Measurements from ENCODE around the gene HIPK1.

DNA sequence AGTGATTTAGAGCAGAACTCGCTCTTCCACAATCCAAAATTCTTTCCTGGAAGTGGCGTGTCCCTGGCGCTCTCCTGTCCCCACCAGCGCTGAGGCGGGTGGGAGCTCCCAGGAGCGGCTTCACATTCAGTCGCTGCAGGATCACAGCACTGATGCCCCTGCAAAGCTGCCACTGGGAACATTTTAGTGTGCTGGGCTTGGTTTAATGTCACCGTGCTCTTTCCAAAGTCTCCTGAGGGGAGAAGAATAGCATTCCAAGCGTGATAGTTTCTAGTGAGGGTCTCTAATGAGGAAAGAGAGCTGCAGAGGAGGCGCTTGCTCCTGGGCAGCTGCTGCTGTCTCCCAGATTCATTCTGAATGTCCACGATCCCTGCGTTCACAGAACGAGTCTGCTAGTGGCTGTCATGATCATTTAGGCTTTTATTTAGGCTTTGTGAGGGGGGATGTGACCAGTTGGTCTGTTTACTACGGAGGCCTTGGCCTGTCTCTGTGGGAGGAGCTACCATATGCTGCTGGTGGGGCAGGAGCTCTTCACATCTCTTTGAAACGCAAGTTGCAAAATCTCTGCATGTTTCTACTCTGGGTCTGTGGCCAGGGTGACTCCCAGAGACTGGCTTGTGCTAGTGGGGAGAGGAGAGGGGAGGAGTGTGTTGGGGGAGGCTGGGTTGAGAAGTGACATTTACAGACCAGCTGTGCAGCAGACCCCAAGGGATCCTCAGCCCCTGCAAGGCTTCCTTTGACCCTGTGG, 73.5 kb downstream of the HIPK1 start:
- TF ChIP-seq POLR2A (IDR thresholded peaks at IDR 0.05) = no peak
- TF ChIP-seq, protein P1, sequence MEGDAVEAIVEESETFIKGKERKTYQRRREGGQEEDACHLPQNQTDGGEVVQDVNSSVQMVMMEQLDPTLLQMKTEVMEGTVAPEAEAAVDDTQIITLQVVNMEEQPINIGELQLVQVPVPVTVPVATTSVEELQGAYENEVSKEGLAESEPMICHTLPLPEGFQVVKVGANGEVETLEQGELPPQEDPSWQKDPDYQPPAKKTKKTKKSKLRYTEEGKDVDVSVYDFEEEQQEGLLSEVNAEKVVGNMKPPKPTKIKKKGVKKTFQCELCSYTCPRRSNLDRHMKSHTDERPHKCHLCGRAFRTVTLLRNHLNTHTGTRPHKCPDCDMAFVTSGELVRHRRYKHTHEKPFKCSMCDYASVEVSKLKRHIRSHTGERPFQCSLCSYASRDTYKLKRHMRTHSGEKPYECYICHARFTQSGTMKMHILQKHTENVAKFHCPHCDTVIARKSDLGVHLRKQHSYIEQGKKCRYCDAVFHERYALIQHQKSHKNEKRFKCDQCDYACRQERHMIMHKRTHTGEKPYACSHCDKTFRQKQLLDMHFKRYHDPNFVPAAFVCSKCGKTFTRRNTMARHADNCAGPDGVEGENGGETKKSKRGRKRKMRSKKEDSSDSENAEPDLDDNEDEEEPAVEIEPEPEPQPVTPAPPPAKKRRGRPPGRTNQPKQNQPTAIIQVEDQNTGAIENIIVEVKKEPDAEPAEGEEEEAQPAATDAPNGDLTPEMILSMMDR (IDR thresholded peaks at IDR 0.05 in 4 of 5, conservative IDR thresholded peaks at IDR 0.05 in 1 of 5) = no peak
